GM13976 (cell line): Measurements from ENCODE around the gene CYB561D2.

Experiments used
- DNase-seq: peaks from one replicate; pipeline ENCODE4 v3.0.0; 2012; ENCODE audit warnings: low spot score
- in situ Hi-C: fragments of 300-500 bp; cut with MboI; formaldehyde crosslinking; loops from one replicate; pipeline ENCODE4 v1.12.0; 2022; ENCODE audit warnings: low sequenced_read_pairs, mixed read lengths, inconsistent platforms; ENCODE audit not compliant: unreplicated experiment
- TF ChIP-seq, protein P1 (sequence below): IDR thresholded peaks from 2 replicates; pipeline ENCODE4 v1.5.1; 2012; ENCODE audit warnings: borderline replicate concordance, mild to moderate bottlenecking; ENCODE audit not compliant: insufficient read depth; ENCODE audit errors: extremely low read depth, missing control alignments, control extremely low read depth

CYB561D2 gene

DNA sequence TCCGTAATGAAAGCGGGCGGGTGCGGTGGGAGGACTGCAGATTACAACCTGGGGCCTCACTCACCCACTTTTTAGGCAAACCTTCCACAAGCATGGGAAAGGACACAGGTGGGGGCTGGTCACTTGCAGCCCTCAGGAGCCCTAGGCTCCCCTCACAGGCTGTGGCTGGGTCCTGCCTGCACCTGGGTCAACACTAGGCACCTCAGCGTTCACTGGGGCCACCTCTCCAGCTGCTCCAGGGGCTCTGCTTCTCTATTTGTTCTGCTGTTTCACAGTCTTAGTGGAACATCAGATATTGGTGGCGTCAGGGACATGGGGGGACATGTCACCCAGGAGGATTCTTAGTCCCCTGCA lies 38.7 kb downstream of the CYB561D2 start:
- in situ Hi-C loops: no loop called here
- DNase-seq: no peak
- TF ChIP-seq, protein P1, sequence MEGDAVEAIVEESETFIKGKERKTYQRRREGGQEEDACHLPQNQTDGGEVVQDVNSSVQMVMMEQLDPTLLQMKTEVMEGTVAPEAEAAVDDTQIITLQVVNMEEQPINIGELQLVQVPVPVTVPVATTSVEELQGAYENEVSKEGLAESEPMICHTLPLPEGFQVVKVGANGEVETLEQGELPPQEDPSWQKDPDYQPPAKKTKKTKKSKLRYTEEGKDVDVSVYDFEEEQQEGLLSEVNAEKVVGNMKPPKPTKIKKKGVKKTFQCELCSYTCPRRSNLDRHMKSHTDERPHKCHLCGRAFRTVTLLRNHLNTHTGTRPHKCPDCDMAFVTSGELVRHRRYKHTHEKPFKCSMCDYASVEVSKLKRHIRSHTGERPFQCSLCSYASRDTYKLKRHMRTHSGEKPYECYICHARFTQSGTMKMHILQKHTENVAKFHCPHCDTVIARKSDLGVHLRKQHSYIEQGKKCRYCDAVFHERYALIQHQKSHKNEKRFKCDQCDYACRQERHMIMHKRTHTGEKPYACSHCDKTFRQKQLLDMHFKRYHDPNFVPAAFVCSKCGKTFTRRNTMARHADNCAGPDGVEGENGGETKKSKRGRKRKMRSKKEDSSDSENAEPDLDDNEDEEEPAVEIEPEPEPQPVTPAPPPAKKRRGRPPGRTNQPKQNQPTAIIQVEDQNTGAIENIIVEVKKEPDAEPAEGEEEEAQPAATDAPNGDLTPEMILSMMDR: no peak

DNA sequence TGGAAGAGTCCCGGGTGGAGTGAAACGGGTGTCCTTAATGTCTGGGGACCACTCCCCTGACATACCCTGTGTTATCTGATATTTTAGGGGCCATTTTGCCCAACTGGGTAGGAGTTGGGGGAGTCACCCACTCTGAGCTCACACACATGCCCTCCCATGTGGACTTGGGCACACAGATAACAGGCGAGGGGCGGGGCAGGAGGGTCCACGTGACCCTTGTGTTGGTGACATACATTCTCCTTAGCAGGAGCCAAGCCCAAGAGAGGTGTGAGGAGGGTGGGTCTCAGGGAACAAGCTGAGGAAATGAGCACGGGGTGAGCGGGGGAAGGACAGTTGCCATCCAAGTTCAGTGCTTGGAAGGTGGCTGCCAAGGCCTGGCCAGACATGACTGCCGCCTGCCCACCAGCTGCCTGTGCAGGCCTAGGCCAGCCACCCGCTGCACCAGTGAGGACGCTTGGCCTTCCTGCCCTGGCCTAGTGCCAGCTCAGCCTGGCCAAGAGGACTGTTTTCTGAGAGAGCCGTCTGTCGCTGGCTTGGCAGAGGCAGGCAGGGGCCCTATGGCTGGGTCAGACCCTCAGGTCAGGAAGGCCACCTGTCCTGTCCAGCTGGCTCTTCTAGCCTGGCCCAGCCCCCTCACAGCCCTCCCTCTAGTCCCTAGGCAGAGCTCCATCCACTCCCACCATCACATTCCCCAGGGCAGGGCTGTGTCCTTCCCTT lies 40.0 kb downstream of the CYB561D2 start:
- in situ Hi-C loops: no loop called here
- TF ChIP-seq, protein P1: no peak
- no peak for DNase-seq

DNA sequence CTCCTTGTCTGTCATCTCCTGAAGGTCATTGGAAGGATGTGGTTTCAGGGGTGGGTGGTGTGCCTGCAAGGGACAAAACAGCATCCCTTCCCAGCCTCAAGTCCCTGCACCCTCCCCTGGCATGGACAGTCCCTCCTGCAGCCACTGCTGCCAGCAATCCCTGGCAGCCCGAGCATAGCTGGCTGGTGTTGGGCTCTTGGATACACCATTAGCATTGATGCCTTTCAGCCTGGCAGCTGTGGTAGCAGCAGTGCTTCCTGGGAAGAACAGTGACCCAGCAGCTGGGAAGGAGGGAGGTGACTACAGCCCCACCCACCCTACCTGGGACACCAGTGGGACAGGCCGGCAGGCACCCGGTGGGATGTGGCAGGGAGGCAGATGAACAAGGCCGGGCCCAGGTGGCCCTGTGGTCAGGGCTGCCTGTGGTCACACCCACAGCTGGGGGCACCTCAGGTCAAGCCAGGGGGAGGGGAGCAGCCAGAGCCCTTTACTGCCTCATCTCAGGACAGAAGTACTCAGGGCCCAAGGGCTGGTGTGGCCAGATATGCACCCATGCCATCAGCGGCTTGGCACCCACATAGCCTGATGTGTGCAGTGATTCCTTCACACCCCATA lies 41.5 kb downstream of the CYB561D2 start:
- DNase-seq: no peak
- in situ Hi-C loops: no loop called here
- TF ChIP-seq, protein P1: no peak

DNA sequence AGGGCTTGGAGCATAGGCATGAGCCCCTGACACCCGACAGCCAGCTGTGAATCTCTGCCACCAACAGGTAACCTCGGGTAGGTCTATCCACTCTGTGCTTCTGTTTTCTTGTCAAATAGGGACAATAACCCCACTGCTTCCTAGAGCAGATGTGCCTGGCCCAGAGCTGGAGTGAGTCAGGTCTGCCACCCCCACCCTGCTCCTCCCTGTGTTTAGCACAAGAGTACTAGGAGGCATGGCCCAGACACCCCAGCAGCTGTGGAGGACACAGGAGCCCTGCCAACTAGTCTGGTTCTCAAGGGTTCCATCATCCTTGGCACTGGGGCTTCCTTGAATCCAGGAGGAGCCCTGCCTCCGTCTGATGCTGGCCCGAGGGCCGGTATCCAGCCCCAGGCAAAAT lies 42.4 kb downstream of the CYB561D2 start:
- in situ Hi-C loops: no loop called here
- TF ChIP-seq, protein P1: no peak
- DNase-seq: no peak

DNA sequence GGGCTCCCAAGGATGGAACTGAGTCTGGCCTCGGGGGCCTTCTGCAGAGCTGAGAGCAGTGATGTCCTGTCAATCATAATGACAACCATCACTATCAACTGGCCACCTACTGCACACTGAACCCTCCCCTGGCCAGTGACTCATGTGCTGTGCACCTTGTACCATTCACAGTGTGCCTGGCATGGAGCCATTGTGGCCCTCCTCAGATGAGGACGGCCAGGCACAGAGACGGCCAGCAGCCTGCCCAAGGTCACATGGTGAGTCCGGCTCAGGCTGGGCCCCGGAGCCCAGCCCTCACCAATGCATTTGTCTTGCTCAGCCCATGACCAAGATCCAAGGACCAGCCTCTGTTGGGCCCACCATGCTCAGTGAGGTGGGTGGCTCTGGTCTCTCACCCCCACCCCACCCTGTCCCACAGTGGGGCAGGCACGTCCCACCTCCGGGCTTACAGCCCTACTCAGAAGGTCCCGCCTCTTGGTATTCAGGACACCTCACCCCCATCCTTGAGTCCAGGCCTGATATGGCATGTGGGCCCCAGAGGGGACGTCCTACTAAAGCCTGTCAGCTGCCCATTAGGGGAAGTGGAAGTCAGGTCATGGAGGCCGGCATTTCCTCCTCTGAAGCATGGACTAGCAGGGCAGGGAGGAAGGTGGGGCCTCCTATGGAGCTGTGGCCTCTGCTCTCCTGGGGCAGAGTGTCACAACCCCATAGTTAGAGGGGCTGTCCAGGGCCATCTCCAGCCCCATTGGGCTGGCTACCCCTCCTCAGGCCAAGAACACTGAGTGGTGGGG lies 44.6 kb downstream of the CYB561D2 start:
- TF ChIP-seq, protein P1: no peak
- in situ Hi-C loops: no loop called here
- DNase-seq: no peak

DNA sequence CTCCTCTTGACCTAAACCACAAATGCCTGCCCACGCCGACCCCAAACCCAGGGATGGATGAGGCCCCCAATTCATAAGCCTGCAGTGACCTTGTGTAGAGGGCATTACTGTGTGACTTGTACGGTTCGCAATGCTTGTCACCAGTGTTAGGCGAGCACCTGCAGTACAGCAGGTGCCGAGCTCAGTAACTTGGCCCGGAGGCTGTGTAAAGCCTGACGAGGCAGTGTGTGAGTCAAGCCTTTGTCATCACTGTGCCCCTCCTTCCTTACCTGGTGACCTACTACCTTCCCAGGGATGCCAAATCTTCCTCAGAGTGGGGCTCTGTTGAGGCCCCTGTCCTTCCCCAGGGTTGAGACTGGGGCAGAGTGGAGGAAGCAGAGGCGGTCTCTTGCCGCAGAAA lies 45.8 kb downstream of the CYB561D2 start:
- no peak for DNase-seq
- in situ Hi-C loops: no loop called here
- TF ChIP-seq, protein P1: no peak
